Cerebellar nuclear complex (tissue), 1 donor: ENCODE data around the gene ZNF646.

Experiments
- DNase-seq, 2 experiments: peaks; one replicate each; lab custom pipeline; 2025; lab: John Stamatoyannopoulos, UW

Gene ZNF646

GRCh38 chr16:31073970-31074813 lies at the start of gene ZNF646, which contains the start of gene ZNF668:
Gene ZNF646 (plus strand): TSS chr16:31074422. CDS start chr16:31076325, 1,903 bp downstream.
Gene ZNF668 (minus strand): TSS chr16:31074240. CDS start chr16:31064459, 9,781 bp downstream.
- DNase-seq: peak; percentile 84 to 94

GRCh38 chr16:31025339-31025738 lies 48.9 kb upstream of the ZNF646 start:
- DNase-seq: no peak

GRCh38 chr16:31029272-31029671 lies 45.0 kb upstream of the ZNF646 start:
- no peak for DNase-seq

DNA sequence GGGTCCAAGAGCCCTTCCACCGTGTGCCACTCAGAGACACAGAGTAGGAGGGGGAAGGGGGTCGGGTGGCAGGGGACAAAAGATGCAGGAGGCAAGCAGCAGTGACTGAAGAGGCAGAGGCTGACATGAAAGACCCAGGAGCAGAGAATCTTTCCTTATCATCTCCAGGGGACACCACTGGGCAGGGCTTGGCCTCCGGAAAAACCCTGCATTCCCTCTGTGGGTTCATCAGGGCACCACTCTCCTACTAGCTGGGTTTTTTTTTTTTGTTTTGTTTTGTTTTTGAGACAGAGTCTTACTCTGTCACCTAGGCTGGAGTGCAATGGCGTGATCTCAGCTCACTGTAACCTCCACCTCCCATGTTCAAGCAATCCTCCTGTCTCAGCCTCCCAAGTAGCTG lies 42.9 kb upstream of the ZNF646 start:
- DNase-seq: no peak

- DNase-seq: peak; percentile 93 to 96
Measured at GRCh38 chr16:31032736-31033708, 41.2 kb upstream of the ZNF646 start, which contains the start of gene STX4. Gene STX4 (plus strand): TSS chr16:31033558. CDS start chr16:31033806, 248 bp downstream.

DNA sequence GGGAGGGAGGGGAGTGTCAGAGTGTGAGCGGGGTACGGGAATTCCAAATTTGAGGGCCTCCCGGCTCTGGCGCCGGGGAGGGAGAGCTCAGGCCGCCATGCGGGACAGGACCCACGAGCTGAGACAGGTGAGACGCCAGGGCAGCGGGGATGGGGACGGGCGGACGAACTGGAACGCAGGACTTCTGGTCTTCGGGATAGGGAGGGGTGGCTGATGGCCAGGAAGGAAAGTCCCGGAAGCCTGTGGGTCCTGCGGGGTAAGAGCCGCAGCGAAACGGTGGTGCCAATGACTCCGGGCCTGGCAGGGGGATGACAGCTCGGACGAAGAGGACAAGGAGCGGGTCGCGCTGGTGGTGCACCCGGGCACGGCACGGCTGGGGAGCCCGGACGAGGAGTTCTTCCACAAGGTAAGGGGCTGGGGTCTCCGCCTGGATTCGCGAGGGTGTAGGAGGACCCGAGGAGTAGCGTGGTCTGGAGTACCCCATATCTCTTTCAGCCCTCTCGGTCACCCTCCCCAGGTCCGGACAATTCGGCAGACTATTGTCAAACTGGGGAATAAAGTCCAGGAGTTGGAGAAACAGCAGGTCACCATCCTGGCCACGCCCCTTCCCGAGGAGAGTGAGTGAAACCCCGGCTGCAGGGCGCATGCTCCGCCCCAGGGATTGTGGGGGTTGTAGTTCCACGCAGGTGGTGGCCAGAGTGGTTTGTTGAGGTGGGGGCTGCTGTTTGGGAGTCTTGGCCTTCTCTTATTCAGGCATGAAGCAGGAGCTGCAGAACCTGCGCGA lies 40.3 kb upstream of the ZNF646 start:
- DNase-seq: peak in 1 of 2 experiments; percentile 38

- DNase-seq: no peak
Measured at GRCh38 chr16:31036691-31037090, 37.5 kb upstream of the ZNF646 start.

GRCh38 chr16:31038993-31039392 lies 35.2 kb upstream of the ZNF646 start:
- no peak for DNase-seq

GRCh38 chr16:31042866-31043265 lies 31.4 kb upstream of the ZNF646 start:
- no peak for DNase-seq

GRCh38 chr16:31043352-31043751 lies 30.9 kb upstream of the ZNF646 start:
- no peak for DNase-seq

DNA sequence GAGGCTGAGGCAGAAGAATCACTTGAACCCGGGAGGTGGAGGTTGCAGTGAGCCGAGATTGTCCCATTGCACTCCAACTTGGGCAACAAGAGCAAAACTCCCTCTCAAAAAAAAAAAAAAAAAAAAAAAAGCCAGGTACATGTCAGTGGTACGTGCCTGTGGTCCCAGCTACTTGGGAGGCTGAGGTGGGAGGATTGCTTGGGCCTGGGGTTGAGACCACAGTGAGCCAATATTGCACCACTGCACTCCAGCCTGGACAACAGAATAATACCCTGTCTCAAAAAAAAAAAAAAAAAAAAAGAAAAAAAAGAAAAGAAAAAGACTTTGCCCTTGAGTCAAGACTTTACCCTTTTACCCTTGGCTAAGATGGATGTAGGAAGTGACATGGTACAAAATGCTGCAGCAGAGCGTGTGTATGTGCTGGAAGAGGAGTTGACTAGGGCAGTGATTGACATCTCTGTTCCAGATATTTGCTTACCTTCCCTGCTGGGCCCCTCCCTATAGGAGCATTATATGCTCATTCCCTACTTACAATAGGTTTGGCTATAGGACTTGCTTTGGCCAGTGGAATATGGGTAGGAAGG lies 30.2 kb upstream of the ZNF646 start:
- DNase-seq: no peak

GRCh38 chr16:31050280-31051030 lies 23.8 kb upstream of the ZNF646 start:
- no peak for DNase-seq

DNA sequence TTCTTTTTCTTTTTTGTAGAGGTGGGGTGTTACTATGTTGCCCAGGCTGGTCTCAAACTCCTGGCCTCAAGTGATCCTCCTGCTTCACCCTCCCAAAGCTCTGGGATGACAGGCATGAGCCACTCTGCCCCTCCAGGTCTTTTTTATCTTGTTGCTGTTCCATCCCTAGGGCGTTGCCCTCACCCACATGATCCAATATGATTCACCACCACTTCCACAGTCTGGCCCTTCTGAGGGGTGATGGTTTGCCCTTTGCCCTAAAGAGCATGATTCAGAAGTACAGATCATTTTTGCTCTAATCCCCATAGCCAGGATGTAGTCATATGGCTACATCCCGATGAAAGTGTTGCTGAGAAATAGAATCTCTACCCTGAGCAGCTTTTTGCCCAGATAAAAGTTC lies 22.1 kb upstream of the ZNF646 start:
- DNase-seq: no peak

GRCh38 chr16:31055613-31056012 lies 18.6 kb upstream of the ZNF646 start:
- no peak for DNase-seq

GRCh38 chr16:31061126-31061812 lies 13.0 kb upstream of the ZNF646 start:
- no peak for DNase-seq

DNA sequence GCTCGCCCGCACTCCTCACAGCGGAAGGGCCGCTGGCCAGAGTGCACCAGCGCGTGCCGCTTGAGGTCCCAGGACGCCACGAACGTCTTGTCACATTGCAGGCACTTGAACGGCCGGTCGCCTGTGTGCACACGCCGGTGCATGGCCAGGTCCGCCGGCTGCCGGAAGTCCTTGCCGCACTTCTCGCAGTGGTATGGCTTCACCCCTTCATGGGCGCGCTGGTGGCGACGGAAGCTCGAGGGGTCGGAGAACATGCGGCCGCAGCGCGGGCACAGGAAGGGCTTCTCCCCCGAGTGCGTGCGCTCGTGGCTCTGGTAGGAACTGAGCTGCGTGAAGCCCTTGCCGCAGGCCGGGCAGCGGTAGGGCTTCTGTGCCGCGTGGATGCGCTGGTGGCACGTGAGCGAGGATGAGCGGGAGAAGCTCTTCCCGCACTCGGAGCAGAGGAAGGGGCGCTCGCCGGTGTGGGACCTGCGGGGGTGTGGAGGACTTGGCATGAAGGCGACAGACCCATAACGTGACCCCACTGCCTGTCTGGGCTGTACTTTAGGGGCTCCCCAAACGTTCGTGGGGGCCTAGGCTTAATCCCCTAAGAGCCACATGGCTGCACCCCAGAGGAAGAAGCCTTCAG lies 12.3 kb upstream of the ZNF646 start:
- DNase-seq: no peak

GRCh38 chr16:31063495-31063842 lies 10.8 kb upstream of the ZNF646 start:
- DNase-seq: no peak

DNA sequence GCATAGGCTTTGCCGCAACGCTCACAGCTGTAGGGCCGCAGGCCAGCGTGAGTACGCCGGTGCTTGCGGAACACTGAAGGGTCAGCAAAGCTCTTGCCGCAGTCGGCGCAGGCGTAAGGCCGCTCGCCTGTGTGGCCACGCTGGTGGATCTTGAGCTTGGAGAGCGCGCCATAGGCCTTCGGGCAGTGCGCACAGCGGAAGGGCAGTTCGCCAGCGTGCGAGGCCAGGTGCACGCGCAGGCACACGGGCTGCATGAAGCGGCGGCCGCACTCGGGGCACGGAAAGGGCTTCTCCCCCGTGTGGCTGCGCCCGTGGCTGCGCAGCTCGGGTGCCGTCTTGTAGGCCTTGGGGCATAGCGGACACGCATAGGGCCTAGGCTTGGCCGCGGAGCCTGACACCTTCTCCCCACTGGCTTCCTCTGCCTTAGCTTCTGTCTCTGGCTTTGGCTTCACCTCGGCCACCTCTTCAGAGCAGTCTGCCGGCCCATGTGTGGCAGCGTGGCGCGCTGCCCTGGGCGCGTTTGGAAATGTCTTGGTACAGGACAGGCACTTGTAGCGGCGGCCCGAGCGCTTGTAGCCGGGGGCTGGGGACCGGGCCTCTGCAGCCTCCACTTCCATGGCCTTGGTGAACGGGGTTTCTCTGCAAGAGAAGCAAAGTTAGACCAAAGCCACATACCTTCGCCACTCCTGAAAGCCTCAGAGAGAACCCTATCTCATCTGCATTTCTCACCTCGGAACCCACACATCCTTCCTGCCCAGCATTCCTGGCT lies 10.2 kb upstream of the ZNF646 start:
- no peak for DNase-seq
